Breast epithelium (tissue), 4 donors: ENCODE results near the gene MAP3K7. TPM values are rescaled to one million over a fixed set of nuclear protein-coding genes. Genes with fewer than 3 reads are reported as not detected.

Experiments
- DNase-seq, 2 donors: peaks; one replicate each; pipeline ENCODE4 v3.0.0-alpha.2; 2019; ENCODE audit warnings: low spot score in 2 of 2
- H3K27ac ChIP-seq, 2 donors: fragments of 200-600 bp; sonication (generic) in 1 of 2; one replicate each; pipeline ENCODE4 v1.5.1; 2016 to 2019; ENCODE audit warnings: mild to moderate bottlenecking in 1 of 2
- H3K27me3 ChIP-seq, 2 donors: fragments of 200-600 bp; sonication (generic) in 1 of 2; one replicate each; pipeline versions ENCODE4 v1.5.1 to v1.6.0; 2017 to 2019; ENCODE audit warnings: control low read depth in 1 of 2, mild to moderate bottlenecking in 1 of 2
- H3K36me3 ChIP-seq: fragments of 200-600 bp; one replicate; pipeline ENCODE4 v1.5.1; 2019
- H3K4me1 ChIP-seq, 2 donors: fragments of 200-600 bp; sonication (generic); one replicate each; pipeline ENCODE4 v1.5.1; 2016 to 2019; ENCODE audit warnings: control low read depth in 1 of 2
- H3K4me3 ChIP-seq, 3 donors: fragments of 200-600 bp; sonication (generic); 1 replicate in 2 of 3; 2 replicates in 1 of 3; pipeline ENCODE4 v1.5.1; 2016 to 2019; ENCODE audit warnings: mild to moderate bottlenecking in 3 of 3, moderate library complexity in 2 of 3
- H3K9me3 ChIP-seq, 2 donors: fragments of 200-600 bp; sonication (generic) in 1 of 2; one replicate each; pipeline ENCODE4 v1.5.1; 2016 to 2019; ENCODE audit warnings: control low read depth in 1 of 2
- POLR2A ChIP-seq: fragments of 450-650 bp; IDR thresholded peaks from one replicate; pipeline ENCODE4 v1.6.1; 2016; ENCODE audit warnings: antibody characterized with exemption, mild to moderate bottlenecking, moderate library complexity
- POLR2AphosphoS5 ChIP-seq, 3 donors: sonication (generic); formaldehyde crosslinking; IDR thresholded peaks; one replicate each; pipeline ENCODE4 v1.6.1; 2017; ENCODE audit warnings: antibody characterized with exemption in 3 of 3
- intact Hi-C: fragments of 100-400 bp; cut with DNase I; formaldehyde crosslinking; loops from one replicate; pipeline ENCODE4 v1.15.1; 2023; ENCODE audit warnings: low total_unique reads
- total RNA-seq, 3 donors: library from RNA; depleted of rRNA; stranded (reverse); fragments of >200 nt; gene quantifications; one replicate each; pipeline ENCODE4 v1.1.0, GENCODE V29; 2016
- TF ChIP-seq, protein P1 (sequence below), 3 donors: fragments of 450-650 bp; IDR thresholded peaks; one replicate each; pipeline ENCODE4 v1.5.1; 2016 to 2017; ENCODE audit warnings: antibody characterized with exemption in 3 of 3, mild to moderate bottlenecking in 3 of 3, moderate library complexity in 3 of 3

The MAP3K7 gene
- total RNA-seq, 3 donors from 2014 or later = 26.2 to 52.4 (median 31.1) TPM

DNA sequence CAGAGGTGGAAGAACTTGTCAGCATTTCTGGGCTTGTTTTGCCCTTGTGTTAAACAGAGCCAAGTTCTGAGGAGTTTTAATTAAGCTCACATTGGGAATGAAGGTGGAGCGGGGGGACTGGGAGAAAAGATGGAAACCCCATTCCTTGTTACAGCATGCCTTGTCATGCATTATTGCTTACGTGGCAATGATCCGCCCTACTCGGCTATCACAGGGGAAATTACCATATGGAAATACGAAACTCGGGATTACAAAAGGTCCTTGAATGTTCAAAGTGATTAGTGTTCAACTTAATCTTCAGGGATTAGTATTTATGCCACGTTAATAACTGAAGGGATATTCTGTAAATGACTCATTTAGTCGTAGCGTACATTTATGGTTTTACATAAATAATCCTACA lies 86.4 kb downstream of the MAP3K7 start:
- intact Hi-C loops = no loop called here
- Histone ChIP-seq H3K27me3 (no peaks in the 10 kb centered on the region), H3K4me3 (no peak overlapping the region), H3K36me3 (no peaks in the 10 kb centered on the region), H3K4me1 (no peaks in the 10 kb centered on the region), H3K9me3 (no peaks in the 10 kb centered on the region), H3K27ac (no peak overlapping the region)
- DNase-seq = no peak
- TF ChIP-seq POLR2A (no peak), POLR2AphosphoS5 (IDR thresholded peaks at IDR 0.05) (no peak)
- TF ChIP-seq, protein P1, sequence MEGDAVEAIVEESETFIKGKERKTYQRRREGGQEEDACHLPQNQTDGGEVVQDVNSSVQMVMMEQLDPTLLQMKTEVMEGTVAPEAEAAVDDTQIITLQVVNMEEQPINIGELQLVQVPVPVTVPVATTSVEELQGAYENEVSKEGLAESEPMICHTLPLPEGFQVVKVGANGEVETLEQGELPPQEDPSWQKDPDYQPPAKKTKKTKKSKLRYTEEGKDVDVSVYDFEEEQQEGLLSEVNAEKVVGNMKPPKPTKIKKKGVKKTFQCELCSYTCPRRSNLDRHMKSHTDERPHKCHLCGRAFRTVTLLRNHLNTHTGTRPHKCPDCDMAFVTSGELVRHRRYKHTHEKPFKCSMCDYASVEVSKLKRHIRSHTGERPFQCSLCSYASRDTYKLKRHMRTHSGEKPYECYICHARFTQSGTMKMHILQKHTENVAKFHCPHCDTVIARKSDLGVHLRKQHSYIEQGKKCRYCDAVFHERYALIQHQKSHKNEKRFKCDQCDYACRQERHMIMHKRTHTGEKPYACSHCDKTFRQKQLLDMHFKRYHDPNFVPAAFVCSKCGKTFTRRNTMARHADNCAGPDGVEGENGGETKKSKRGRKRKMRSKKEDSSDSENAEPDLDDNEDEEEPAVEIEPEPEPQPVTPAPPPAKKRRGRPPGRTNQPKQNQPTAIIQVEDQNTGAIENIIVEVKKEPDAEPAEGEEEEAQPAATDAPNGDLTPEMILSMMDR (IDR thresholded peaks at IDR 0.05) = no peak

DNA sequence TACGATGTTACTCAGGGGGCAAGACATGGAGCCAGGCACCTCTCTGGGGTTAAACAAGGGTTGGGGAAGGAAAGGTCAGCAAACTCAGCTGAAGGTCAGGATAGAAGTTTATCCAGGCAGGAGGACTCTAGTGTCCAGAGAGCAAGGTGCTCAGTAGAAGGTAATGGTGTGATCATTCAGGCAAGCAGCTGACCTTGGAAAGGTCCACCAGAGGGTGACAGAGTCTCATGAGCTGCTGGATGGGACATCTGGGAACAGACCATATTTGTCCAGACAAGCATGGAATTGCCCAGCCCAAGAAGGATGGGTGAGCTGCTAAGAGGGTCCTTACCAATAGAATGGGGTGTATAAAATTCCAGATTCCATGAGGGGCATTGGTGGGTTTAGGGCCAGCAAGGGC lies 89.5 kb downstream of the MAP3K7 start:
- no peaks in the 10 kb centered on the region for H3K9me3 ChIP-seq
- no peaks in the 10 kb centered on the region for H3K36me3 ChIP-seq
- no peak overlapping the region for H3K27ac ChIP-seq
- H3K27me3 ChIP-seq = no peaks in the 10 kb centered on the region
- no peak overlapping the region for H3K4me3 ChIP-seq
- H3K4me1 ChIP-seq = no peaks in the 10 kb centered on the region
- no peak for DNase-seq
- TF ChIP-seq, protein P1 (IDR thresholded peaks at IDR 0.05) = no peak
- intact Hi-C loops = no loop called here

DNA sequence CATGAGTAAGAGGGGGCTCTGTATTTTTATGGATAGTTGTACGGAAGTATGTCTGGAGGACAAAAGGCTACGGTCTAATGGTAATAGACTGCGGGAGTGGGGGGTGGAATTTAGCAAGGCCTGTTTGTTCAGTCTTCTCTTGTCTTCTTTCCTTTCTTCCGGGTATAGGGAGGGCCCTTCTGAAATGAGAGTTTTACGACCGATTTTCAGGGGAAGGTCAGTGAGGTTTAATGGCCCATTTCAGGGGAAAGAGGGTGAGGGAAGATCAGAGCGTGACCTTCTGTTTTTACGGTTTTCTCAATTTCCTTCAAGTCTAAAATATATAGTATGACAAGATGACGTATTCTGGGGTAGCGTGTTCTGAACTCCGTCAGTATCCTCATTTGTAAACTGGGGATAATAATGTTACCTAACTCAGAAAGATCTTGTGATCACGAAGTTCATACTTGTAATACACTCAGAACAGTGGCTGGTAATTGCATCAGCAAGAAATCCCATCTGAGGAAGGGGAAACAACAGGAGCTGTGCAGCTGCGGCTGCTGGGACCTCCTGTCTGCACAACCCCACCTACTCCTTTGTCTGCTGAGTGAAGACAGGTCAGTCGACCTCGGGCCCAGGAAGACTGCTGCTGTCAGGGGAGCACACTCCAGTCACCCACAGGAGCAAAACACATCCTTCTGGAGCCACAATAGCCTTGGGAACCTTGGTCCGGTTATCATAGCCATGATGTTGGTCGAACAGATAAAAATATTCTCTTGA lies 90.4 kb downstream of the MAP3K7 start:
- Histone ChIP-seq H3K36me3 (no peaks in the 10 kb centered on the region), H3K9me3 (no peaks in the 10 kb centered on the region), H3K4me3 (no peak overlapping the region), H3K27me3 (no peaks in the 10 kb centered on the region), H3K4me1 (no peaks in the 10 kb centered on the region), H3K27ac (no peak overlapping the region)
- TF ChIP-seq POLR2AphosphoS5 (IDR thresholded peaks at IDR 0.05) (no peak), POLR2A (no peak)
- TF ChIP-seq, protein P1 (IDR thresholded peaks at IDR 0.05) = no peak
- DNase-seq = no peak
- intact Hi-C loops = no loop called here

DNA sequence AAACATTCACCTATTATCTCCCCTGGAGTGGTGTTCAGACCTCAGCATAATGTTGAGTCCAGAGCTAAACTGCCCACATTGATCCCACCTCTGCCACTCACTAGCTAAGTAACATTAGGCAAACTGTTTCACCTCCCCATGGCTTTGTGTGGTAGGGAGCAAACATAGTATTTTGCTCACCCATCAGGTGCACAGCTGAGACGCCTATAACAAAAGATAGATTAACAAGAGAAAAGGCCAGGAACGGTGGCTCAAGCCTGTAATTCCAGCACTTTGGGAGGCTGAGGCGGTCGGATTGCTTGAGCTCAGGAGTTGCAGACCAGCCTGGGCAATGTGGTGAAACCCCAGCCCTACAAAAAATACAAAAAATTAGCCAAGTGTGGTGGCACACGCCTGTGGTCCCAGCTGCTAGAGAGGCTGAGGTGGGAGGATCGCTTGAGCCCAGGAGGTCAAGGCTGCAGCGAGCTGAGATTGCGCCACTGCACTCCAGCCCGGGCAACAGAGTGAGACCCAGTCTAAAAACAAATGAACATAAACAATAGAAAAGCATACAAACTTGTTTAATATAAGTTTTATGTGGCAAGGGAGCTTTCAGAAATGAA lies 91.6 kb downstream of the MAP3K7 start:
- no peaks in the 10 kb centered on the region for H3K27me3 ChIP-seq
- no peaks in the 10 kb centered on the region for H3K9me3 ChIP-seq
- no peak overlapping the region for H3K4me3 ChIP-seq
- intact Hi-C loops = no loop called here
- no peaks in the 10 kb centered on the region for H3K36me3 ChIP-seq
- TF ChIP-seq, protein P1 (IDR thresholded peaks at IDR 0.05) = no peak
- TF ChIP-seq POLR2AphosphoS5 (IDR thresholded peaks at IDR 0.05) = no peak
- TF ChIP-seq POLR2A = no peak
- no peak for DNase-seq
- no peak overlapping the region for H3K27ac ChIP-seq
- H3K4me1 ChIP-seq = no peaks in the 10 kb centered on the region

DNA sequence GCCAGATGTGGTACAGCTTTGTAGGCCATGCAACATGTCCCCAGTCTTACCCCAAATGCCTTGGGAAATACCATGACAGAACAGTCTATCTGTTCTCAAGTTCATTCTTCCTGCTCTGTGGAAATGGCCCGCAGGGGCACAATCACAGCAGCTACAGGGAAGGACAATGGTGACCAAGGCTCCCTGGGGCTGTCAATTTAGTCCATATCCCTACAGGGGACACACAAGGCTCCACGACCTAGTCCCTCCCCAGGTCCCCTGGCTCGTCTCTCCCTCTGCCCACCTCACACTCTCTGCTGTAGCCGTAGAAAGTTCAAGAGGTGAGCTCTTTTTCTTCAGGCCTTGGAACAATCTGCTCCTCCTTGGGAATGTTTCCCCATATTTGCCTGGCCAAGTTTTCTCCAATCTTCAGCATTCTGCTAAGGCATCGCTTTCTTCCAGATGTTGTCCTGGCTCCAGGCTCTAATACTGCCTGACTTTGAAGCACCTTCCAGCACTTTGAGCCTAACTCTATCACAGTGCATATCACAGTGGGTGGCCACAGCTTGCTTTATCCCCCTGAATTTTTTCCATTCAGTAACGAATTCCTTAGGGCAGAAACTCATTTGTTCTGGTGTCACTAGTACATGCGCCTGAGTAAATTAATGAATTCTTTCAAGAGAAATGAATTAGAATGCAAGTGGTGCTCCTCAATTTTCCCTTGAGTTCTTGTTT lies 92.6 kb downstream of the MAP3K7 start:
- TF ChIP-seq POLR2A (no peak), POLR2AphosphoS5 (IDR thresholded peaks at IDR 0.05) (no peak)
- TF ChIP-seq, protein P1 (IDR thresholded peaks at IDR 0.05) = no peak
- DNase-seq = no peak
- intact Hi-C loops = no loop called here
- no peaks in the 10 kb centered on the region for H3K27me3 ChIP-seq
- no peaks in the 10 kb centered on the region for H3K4me1 ChIP-seq
- H3K36me3 ChIP-seq = no peaks in the 10 kb centered on the region
- no peak overlapping the region for H3K27ac ChIP-seq
- no peak overlapping the region for H3K4me3 ChIP-seq
- no peaks in the 10 kb centered on the region for H3K9me3 ChIP-seq
